T-helper 1 cell treated with Interleukin-12 subunit alpha and Interleukin-12 subunit beta and Interleukin-4 antibody, amounts not matched to agents 30 ng/mL and 1 ng/mL, for 36 hours (primary cell): ENCODE data around the gene ANTXR1. TPM values are rescaled to one million over a fixed set of nuclear protein-coding genes. Genes with fewer than 3 reads are reported as not detected.

Source experiments
- intact Hi-C: fragments of 100-400 bp; cut with micrococcal nuclease; formaldehyde crosslinking; loops from one replicate; pipeline ENCODE4 v1.15.1; 2024
- total RNA-seq: library from RNA; stranded (reverse); gene quantifications from 2 replicates; pipeline ENCODE4 v1.2.3, GENCODE V29; 2022

Gene ANTXR1
- total RNA-seq, 1 donor from 2014 or later, result 0.15 TPM

DNA sequence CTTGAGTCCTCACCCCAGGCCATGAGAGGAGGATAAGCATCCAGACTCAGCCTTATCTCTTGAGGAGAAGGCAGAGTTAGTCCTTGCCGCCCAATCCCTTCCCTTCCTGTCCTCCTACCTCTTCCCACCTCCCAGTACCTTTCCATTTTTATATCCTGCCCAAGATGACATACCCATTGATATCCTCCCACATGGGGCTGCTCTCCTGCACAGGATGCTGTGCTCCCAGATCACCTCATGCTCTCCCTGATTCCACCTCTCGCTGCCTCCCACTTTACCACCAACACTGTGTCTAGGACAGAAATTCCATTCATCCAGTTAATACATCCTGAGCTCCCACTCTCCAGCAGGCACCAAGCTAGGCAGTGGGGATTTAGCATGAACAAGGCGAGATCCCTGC is 191.7 kb downstream of the ANTXR1 start:
- intact Hi-C loops, result no loop called here

DNA sequence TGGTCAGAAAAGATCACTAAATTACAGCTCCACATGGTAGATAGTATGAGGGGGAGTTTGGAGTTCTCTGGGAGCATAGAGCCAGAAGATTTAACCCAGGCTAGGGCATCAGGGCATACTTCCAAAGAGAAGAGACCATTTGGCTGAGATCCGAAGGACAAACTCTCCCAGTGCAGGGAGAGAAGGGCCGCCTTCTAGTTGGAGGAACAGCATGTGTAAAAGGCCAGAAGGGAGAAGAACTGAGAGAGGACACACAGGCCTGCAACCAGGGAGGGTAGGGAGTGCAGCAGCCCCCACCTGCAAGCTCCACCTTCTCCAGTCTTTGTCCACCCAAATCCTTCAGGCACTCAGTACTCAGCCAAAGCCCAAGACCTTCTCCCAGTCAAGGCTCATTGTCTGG is 192.1 kb downstream of the ANTXR1 start:
- intact Hi-C loops, result no loop called here

DNA sequence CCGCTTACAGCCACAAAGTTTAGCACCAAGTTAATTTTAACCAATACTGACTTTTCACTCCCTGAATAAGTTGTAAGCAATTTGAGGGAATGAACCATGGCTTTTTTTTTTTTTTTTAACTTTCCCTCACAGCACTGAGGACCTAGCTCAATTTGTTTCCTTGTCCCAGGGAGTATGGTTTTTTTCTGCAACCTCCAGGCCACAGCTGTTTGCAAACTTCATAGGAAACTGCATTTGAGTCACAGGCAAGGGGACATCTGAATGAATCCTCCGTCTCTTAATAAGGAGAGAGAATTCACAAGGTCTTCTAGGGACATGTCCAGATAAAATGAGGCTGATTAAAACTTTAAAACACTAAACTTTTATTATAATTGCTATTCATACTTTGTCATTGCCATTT is 192.5 kb downstream of the ANTXR1 start:
- intact Hi-C loops, result no loop called here

DNA sequence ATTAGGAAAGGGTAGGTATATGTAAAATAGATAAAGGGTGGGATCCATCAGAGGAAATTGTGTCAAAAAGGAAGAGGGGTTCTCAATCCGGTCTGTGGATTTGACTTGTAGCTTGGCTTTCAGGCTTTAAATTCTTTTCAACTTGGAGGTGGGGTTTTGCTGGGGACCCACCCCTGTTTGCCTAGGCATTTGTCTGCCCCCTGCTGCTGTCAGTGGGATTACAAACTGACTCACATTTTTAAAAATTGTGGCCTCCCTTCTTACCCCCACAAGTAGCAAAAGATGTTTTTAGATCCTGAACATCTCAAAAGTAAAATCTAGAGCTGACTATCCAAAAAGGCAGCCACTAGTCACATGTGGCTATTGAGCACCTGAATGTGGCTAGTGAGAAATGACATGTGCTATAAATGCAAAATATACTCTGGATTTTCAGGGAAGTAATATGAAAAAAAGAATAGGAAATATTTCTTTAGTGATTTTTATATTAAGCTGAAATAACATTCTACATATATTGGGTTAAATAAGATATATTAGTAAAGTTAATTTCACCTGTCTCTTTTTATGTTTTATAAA is 195.1 kb downstream of the ANTXR1 start:
- intact Hi-C loops, result no loop called here

DNA sequence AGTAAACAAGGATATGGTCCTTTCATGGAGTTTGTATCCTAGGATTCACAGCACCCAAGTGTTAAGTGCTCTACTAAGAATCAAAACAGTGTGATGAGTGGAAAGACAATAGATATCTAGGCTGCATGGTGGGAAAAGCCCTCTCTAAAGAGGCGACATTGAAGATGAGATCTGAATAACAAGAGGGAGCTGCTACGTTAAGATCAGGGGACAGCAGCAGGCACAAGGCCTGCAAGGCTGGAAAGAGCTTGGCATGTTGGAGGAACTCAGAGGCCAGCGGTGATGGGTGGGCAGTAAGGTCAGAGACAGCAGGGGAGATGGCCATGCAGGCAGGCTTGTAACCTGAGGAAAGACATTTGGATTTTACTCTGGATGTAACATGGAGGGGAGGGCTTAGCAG is 196.5 kb downstream of the ANTXR1 start:
- intact Hi-C loops, result no loop called here

DNA sequence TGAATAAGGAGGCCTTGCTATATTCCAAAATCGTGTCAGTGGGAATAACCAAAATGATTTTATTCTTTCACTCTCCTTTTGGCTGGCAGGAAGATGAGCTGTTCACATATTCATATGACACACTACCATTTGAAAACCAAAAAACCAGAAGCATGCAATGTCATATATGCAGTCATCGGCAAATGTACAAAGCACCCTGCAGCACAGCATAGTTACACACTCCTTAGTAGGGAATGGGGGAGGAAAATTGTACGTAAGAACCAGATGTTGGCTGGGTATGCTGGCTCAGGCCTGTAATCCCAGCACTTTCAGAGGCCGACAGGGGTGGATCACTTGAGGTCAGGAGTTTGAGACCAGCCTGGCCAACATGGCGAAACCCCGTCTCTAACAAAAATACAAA is 197.4 kb downstream of the ANTXR1 start:
- intact Hi-C loops, result no loop called here

DNA sequence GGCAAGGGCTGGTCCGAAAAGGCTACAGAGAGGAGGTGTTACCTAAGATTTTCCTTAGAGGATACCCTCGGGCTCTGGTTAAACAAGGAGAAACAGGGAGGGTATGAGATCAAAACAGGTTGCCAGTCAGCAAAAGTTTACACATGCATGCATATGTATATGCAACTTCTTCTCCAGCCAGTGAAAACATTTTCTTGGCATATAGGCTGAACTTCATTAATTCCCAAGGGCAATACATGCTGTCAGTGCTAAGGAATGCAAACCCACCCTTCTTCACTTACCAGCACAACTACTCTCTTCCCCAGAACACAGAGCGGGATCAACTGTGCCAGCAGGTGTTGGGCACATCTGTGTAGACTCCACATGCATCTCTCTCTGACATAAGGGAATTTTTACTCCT is 198.1 kb downstream of the ANTXR1 start:
- intact Hi-C loops, result no loop called here

DNA sequence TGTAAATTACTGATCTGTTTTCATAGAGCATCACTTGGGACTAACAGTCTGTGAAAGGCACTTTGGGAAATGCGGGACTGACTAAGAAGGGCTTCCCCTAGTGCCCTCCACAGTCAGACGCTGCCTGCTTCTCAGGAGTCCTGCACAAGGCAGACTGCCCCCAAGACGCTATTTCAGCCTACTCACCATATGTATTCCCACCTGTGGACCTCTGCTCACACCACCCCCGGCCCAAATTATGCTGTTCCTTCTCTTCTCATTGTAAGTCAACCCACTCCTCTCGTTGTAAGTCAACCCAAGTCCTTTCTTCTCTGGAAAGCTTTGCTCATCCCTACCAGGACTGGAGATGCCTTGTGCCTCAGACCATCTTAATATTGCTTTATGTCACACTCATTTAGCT is 198.7 kb downstream of the ANTXR1 start:
- intact Hi-C loops, result no loop called here

DNA sequence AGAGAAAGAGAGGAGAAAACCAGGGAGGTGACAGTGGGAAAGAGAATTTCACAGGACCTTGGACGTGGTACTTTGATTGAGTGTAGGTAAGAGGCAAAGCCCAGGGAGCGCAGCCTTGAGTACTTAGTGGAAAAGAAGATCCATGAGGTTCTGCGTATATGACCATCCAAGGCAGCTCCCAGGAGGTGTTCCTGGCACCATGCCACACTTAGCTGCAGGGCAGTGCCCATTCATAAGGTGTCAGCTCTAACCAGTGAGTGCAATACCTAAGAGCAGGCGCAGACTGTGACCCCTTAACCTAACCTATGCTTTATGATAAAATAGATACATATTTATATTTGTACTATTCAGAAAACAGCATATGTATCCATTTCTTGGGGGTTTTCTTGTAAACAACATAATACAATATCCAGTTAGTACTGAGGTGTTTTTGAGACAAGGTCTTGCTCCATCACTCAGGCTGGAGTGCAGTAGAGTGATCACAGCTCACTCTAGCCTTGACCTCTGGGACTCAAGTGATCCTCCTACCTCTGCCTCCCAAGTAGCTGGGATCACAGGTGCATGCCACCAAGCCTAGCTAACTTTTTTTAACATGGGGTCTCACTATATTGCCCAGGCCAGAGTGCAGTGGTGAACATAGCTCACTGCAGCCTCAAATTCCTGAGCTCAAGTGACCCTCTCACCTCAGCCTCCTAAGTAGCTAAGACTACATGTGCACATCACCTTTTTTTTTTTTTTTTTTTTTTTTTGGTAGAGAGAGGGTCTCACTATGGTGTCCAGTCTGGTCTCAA is 199.5 kb downstream of the ANTXR1 start:
- intact Hi-C loops, result no loop called here

DNA sequence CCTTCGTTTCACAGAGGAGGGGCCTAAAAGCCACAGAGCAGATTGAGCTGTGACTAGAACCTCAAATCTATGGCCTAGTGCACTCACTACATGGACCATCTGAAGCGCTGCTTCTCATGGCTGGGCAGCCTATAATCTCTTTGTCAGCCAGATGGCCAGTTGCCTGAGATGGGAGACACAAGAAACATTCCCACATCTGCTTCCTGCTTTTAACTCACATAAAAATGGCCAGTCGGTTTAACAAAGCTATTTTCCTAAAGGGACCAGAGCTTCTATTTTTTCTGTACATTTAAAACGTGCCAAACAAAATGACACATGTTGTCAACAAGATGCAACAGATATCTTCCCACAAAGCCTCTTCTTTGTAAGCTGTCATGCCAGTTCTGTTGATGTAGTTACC is 200.2 kb downstream of the ANTXR1 start:
- intact Hi-C loops, result no loop called here

DNA sequence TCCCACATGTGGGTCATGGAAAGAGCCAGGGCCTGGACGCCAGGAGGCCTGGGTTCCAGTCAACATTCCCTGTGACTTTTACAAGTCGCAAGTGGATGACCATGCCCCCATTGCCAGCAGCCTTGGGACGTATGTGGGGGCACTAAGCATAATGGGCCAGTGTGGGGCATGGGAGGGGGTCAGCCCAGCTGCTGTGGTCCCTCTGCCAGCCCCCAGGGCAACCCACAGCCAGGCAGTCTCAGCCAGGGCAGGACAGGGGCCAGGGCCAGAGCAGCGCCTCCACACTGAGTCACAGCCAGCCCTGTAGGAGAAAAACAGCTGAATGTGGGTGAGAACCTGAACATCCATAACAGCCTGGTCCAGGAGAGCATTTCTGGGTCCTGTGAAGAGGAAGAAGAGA is 200.8 kb downstream of the ANTXR1 start:
- intact Hi-C loops, result no loop called here

DNA sequence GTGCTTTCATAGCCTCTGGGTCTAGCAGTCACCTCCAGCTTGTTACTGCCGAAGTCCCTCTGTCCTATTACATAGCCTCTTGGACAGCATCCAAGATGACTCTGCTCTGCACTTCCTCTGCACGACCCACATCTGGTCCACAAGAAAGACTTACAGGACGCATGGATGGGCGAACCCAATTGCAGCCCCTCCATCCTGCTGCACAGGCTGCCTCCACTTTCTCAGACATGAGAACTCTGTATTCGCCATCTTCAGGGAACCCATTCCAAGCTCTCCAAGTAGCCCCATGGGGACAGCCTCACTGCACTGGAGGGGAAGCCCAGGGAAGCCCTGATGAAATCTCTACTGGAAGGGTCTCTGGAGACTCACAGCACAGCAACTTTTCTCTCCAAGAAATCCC is 201.9 kb downstream of the ANTXR1 start:
- intact Hi-C loops, result no loop called here

DNA sequence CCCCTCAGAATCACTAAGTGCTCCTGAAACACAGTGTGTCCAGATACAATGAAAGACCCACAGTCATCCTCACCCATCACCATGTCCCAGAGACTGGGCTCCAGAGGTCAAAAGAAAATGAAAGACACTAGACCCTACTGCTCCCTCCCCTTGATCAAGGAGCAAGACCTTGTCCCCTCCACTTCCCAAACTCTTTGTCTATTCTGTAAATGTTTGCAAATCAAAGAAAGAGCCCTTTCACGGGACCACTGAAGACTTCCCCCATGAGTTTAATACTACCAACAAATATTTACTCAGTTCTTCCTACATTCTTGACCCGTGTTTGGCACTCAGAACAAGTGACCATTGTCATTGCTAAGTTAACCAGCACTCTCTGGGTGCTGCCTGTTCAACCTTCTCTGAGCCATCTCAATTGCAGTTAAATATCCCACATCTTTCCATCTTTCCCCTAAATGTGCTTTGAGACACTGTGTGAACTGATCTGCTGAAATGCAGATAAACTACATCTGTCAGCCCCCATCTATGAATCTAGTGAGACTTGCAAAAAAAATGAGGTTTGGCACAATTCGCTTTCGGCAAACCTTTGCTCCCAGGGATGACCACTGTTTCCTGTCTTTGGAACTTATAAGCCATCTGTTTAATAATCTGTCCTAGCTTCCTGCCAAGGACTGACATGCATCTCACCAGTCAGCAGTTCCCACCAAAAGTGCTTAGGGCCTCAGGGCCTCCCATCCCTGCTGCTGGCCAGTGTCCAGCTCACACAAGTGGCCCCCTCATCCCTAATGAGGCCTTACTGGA is 203.8 kb downstream of the ANTXR1 start:
- intact Hi-C loops, result no loop called here

DNA sequence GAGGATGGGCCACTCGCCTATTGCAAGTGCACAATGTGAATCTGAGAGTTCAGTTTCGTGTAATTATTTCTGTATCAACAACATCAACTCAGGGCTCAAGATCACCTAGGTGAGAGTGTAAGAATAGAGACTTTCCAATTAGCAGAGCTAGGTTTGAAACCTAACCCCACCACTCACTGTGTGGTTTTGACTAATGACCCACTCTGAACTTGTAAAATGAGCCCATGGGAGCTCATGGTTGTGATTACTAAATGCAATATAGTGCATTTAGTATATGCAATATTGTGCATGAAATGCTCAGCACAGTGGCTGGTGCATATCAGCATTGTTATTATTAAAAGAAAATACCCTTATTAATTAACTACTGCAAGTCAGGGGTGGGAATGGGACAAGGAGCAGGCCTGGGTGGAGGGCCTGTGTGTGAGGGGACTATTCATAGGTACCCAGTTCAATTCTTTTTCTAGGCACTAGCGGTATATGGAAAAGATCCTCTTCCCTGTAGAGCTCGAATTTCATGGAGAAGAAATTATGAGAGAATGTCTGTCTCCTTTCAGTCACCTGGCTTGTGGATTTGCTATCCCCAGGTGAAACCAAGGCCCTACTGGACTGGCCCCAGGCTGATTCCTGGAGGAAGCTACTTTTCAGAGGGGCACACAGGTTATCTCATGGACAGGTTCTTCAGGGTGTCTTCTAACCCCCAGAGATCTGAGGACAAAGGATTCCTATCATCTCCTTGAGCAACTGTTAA is 204.5 kb downstream of the ANTXR1 start:
- intact Hi-C loops, result no loop called here

DNA sequence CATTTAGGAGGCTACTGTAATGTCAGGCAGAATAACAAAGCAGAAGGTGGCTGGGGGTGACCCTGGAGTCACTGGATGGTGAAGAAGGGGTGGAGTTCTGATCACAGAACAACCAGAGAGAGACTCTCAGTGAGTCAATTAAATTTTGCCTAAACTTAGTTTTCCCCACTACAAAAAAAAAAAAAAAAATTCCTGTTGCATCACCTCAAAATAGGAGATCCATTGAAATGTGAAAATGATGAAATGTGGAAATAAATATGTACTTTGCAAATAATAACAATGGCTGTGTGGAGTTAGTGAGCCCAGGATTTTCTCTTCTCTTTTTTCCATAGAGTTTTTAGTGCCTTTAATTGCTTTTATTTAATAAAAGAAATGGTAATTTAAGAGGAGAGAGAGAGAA is 208.5 kb downstream of the ANTXR1 start:
- intact Hi-C loops, result no loop called here

DNA sequence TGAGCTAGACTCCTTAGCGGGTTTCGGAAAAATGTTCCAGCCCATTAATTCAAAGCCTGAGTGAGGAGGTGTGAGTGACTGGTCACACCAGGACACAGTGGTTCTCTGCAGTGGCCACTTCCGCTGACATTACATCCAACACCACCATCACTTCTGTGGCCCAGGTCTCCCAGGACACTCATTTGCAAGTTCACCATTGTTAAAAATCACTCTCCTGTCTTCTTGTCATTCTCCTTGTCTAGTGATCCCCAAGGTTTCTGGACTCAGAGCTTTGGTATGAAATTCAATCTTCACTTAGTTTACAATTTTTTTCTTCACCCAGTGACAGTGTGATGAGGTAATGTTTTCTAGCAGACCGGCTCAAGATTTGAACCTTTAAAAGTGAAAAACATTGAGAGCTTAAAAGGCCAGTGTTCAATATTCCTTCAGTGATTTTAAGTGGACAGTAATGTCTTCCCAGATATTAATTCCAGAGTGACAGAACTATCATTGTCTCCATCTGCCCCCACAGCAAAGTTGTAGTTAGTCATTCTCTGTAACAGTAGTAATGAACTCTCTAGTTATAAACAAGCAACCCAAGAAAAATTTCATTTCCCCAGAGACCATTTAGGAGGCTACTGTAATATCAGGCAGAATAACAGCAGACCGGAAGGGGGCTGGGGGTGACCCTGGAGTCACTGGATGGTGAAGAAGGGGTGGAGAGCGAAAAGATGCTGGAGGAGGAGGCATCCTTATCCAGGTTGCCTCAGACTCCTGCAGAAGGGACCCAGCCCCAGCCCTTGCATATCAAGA is 209.2 kb downstream of the ANTXR1 start:
- intact Hi-C loops, result no loop called here

DNA sequence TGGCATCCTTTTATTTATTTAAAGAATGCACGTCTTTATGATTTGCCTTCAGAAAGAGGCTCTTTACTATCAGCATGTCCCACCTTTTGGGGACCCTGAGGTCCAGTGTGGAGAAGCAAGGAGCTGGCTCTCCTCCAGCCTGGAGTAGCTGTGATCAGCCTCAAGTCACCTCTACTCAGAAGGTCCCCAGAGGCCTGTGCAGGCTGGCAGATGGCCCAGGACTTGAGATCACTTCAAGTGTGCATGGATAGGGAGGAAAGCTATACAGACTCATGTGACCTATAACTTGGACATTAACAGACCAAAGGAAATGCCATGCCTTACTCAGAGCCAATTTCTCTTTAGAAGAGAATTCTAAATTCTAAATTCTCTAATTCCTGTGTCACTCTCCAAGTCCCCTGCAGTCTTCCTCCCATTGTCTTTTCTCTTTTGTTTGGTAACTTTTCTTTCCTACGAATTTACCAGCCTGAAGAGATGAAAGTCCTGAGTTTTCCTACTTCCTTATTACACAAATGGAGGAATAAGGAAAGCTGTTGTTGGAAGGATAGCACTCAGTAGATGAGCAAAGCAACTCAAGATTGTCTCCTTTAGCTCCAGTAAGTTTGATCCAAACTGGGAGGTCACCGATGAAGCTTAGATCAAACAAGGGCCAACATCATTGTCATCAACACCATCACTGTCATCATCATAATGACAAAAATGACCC is 210.1 kb downstream of the ANTXR1 start:
- intact Hi-C loops, result no loop called here

DNA sequence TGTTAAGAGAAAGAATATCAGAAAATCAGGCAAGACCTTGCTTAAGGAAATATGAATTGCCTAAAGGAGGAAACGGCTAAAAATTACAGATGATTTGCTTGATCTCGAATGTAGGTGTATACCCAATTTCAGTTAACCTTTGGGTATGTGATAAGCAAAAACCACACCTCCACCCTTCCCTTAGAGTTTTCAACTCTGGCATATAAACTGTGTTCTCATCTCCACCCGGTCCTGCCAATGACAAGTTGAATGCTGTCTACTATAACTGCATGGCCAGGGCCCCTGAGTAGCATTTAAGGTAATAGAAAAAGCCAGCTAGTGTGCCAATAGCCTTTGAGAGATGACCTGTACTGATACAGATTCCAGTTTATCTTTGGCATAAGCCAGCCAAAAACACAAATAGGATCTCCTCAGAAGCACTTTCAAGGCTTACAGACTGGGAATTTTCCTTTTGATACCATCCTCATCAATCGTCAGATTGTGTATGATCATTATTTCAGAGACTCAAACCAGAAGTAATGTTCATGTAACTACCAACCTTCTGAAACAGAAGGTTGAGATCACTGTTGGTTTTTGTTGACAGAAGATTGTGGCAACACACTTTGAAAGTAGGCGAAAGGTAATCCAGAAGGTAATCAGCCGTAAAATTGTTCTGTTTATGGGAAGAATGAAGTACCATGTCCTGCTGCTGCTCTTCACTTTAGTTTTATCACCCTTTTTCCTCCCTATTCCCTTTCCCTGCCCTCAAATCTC is 211.0 kb downstream of the ANTXR1 start:
- intact Hi-C loops, result no loop called here

DNA sequence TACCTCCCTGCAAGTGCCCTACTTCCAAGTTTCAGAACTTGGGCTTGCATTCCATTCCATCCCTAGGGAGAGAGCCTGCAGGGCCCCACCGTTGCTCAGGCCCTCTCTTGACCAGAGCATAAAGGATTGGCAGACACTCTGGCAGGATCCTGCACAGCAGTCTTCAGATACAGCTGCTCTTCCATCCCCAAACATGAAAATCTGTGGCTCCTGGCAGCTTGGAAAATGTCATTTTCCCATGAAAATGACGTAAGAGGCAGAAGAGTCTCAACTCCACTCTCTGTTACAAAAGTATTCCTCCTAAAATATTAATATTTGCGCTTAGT is 211.5 kb downstream of the ANTXR1 start:
- intact Hi-C loops, result no loop called here

DNA sequence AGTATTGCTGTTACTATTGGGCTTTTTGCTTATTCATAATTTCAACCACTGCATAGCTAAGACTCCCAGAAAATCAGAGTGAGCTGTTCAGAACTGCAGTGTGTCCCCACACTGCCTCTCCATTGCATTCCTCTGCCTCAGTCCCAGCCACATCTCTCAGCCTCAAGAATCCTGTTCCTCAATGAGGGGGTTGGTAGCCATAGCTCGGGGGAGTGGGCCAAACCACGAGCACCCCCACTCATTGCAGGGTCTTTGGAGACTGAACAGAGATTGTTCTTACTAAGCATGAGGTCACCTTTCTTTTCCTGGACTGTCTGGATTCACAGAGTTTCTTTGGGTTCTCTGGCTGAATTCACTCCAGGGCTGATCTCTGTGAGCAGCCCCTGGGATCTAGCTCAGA is 213.0 kb downstream of the ANTXR1 start:
- intact Hi-C loops, result no loop called here
